Nephron (organoid): ENCODE data around the gene PXMP2.

Experiments
- H3K27ac Mint-ChIP-seq, 3 experiments: 2 replicates each; pipeline ENCODE4 v1.8.0; 2020; ENCODE audit warnings: mixed read lengths in 3 of 3, mild to moderate bottlenecking in 2 of 3, moderate library complexity in 1 of 3
- H3K27me3 Mint-ChIP-seq: 2 replicates; pipeline ENCODE4 v1.8.0; 2021; ENCODE audit warnings: low read depth, mild to moderate bottlenecking, moderate library complexity, mixed read lengths
- H3K36me3 Mint-ChIP-seq: 2 replicates; pipeline ENCODE4 v1.8.0; 2020; ENCODE audit warnings: low read depth, mixed read lengths
- H3K4me1 Mint-ChIP-seq: 2 replicates; pipeline ENCODE4 v1.8.0; 2020; ENCODE audit warnings: mixed read lengths
- H3K4me3 Mint-ChIP-seq, 3 experiments: 2 replicates each; pipeline ENCODE4 v1.8.0; 2020; ENCODE audit warnings: mild to moderate bottlenecking in 3 of 3, mixed read lengths in 3 of 3, moderate library complexity in 2 of 3
- H3K9me3 Mint-ChIP-seq: 2 replicates; pipeline ENCODE4 v1.8.0; 2020; ENCODE audit warnings: mixed read lengths
- CTCF ChIP-seq, 3 experiments: fragments of 200-600 bp; sonication (generic); IDR thresholded peaks; one replicate each; pipeline ENCODE4 v1.5.0; 2021; ENCODE audit warnings: antibody characterized with exemption in 3 of 3; ENCODE audit not compliant: unreplicated experiment in 3 of 3

PXMP2 gene

GRCh38 chr12:132659146-132659545, 28.2 kb upstream of the PXMP2 start:
- H3K4me3 Mint-ChIP-seq: no peak overlapping the region
- peaks cover 77% of the 10 kb centered on the region for H3K36me3 Mint-ChIP-seq
- H3K4me1 Mint-ChIP-seq: no peaks in the 10 kb centered on the region
- H3K27ac Mint-ChIP-seq: no peak overlapping the region
- no peaks in the 10 kb centered on the region for H3K9me3 Mint-ChIP-seq
- TF ChIP-seq CTCF (IDR thresholded peaks at IDR 0.05; ENCODE audit: unreplicated experiment in 3 of 3): no peak
- H3K27me3 Mint-ChIP-seq: no peaks in the 10 kb centered on the region

- no peak for TF ChIP-seq CTCF (IDR thresholded peaks at IDR 0.05; ENCODE audit: unreplicated experiment in 3 of 3)
- peaks cover 78% of the 10 kb centered on the region for H3K36me3 Mint-ChIP-seq
- no peaks in the 10 kb centered on the region for H3K9me3 Mint-ChIP-seq
- H3K4me3 Mint-ChIP-seq: no peak overlapping the region
- no peaks in the 10 kb centered on the region for H3K4me1 Mint-ChIP-seq
- no peaks in the 10 kb centered on the region for H3K27me3 Mint-ChIP-seq
- no peak overlapping the region for H3K27ac Mint-ChIP-seq
These were observed 27.3 kb upstream of the PXMP2 start for GRCh38 chr12:132660052-132660451.

GRCh38 chr12:132660996-132661395, 26.4 kb upstream of the PXMP2 start:
- no peaks in the 10 kb centered on the region for H3K9me3 Mint-ChIP-seq
- H3K27ac Mint-ChIP-seq: no peak overlapping the region
- peaks cover 85% of the 10 kb centered on the region for H3K36me3 Mint-ChIP-seq
- no peak overlapping the region for H3K4me3 Mint-ChIP-seq
- H3K27me3 Mint-ChIP-seq: no peaks in the 10 kb centered on the region
- no peak for TF ChIP-seq CTCF (IDR thresholded peaks at IDR 0.05; ENCODE audit: unreplicated experiment in 3 of 3)
- H3K4me1 Mint-ChIP-seq: no peaks in the 10 kb centered on the region

GRCh38 chr12:132661972-132662371, 25.4 kb upstream of the PXMP2 start:
- Mint-ChIP-seq H3K27ac (no peak overlapping the region), H3K4me1 (no peaks in the 10 kb centered on the region), H3K27me3 (no peaks in the 10 kb centered on the region), H3K9me3 (no peaks in the 10 kb centered on the region), H3K4me3 (no peak overlapping the region), H3K36me3 (peaks cover 89% of the 10 kb centered on the region)
- no peak for TF ChIP-seq CTCF (IDR thresholded peaks at IDR 0.05; ENCODE audit: unreplicated experiment in 3 of 3)

- TF ChIP-seq CTCF (IDR thresholded peaks at IDR 0.05; ENCODE audit: unreplicated experiment in 3 of 3): no peak
- Mint-ChIP-seq H3K4me3 (no peak overlapping the region), H3K4me1 (no peaks in the 10 kb centered on the region), H3K9me3 (no peaks in the 10 kb centered on the region), H3K27me3 (no peaks in the 10 kb centered on the region), H3K27ac (no peak overlapping the region), H3K36me3 (peaks cover 84% of the 10 kb centered on the region)
These were observed 24.3 kb upstream of the PXMP2 start for GRCh38 chr12:132662901-132663755.
